ENCODE results near the gene CRLF1. TPM values are rescaled to one million over a fixed set of nuclear protein-coding genes. Genes with fewer than 3 reads are reported as not detected.

Gene CRLF1
- total and polyA plus RNA-seq, 2 of the 8 experiments (the other 6 are each of a cell fraction or from before 2014, with no cell fraction given): 7.2 to 10.3 TPM

DNA sequence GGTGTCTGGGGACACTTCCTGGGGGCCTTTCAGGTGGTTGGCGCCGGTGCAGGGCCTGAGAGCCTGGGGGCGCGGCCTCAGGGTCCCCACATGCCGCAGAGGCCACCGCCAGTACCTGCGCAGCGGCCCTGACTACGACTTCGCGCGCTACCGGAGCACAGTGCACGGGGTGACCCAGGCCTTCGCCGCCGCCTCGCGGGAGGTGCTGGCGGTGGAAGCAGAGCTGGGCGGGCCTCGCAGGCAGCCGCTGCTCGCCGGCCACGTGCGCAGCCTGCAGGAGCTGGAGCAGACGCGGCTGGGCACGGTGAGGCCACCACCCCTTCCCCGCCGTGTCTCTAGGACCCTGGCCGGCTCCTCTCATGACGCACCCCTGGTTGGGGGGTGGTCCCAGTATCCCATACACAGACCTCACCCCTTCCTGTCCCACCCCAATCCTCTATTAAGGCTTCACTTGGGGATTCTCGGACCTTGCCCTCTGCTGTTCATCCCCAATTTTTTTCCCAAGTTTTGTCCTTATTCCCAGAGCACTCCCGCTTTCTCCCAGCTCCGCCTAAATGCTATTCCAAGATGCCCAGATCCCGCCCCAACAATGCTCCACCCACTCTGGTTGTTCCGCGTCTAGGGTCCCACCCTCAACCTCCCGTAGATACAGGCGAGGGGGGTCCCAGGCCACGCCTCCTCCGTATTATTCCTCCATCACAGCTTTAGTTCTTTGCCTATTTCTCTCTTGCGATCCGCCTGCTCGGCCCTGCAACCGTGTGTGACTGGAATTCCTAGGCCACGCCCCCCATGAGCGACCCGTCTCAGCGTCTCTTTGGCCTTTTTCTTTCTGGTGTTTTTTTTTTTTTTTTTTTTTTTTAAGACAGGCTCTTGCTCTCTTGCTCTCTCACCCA is 17.0 kb downstream of the CRLF1 start (continued):
- no peak for TF ChIP-seq EZH2 (IDR thresholded peaks at IDR 0.05; ENCODE audit: low read depth, low read length, severe bottlenecking)
- TF ChIP-seq KDM1A (IDR thresholded peaks at IDR 0.05; ENCODE audit: borderline replicate concordance, low read length): no peak
- TF ChIP-seq SP2 (IDR thresholded peaks at IDR 0.05; ENCODE audit: low read length): no peak
- no peak for TF ChIP-seq MAFK (IDR thresholded peaks at IDR 0.05; ENCODE audit: low read depth, low read length)
- TF ChIP-seq GABPA (IDR thresholded peaks at IDR 0.05; ENCODE audit: borderline replicate concordance, insufficient read depth, low read length): no peak
- no peak for TF ChIP-seq JUND (IDR thresholded peaks at IDR 0.05; ENCODE audit: low read length)
- peak; percentile 24 for TF ChIP-seq PHF8 (conservative IDR thresholded peaks at IDR 0.05; ENCODE audit: low read depth, low read length)
- no peak for TF ChIP-seq CTBP2 (IDR thresholded peaks at IDR 0.05; ENCODE audit: borderline replicate concordance, insufficient read depth, insufficient read length, low read length)
- TF ChIP-seq CBX8 (IDR thresholded peaks at IDR 0.05; ENCODE audit: borderline replicate concordance, low read depth, low read length): no peak
- TF ChIP-seq CREB1 (IDR thresholded peaks at IDR 0.05): no peak
- TF ChIP-seq TEAD4 (IDR thresholded peaks at IDR 0.05; ENCODE audit: low read depth, low read length): 0 out of 2 replicates have a peak, but pooled peaks have one; percentile 19
- peak; percentile 32; the same call in 1 of the 2 replicates for TF ChIP-seq POLR2AphosphoS5 (IDR thresholded peaks at IDR 0.05; ENCODE audit: low read depth, low read length)
- no peak for TF ChIP-seq RBBP5 (IDR thresholded peaks at IDR 0.05; ENCODE audit: borderline replicate concordance, low read depth, low read length)
- TF ChIP-seq, protein P1, sequence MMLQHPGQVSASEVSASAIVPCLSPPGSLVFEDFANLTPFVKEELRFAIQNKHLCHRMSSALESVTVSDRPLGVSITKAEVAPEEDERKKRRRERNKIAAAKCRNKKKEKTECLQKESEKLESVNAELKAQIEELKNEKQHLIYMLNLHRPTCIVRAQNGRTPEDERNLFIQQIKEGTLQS (IDR thresholded peaks at IDR 0.05; ENCODE audit: insufficient read depth, low read depth, low read length): no peak
- no peak for TF ChIP-seq SIRT6 (IDR thresholded peaks at IDR 0.05; ENCODE audit: low read length)
- TF ChIP-seq POLR2A (IDR thresholded peaks at IDR 0.05; ENCODE audit: control extremely low read depth in 1 of 2, low read depth in 2 of 2, low read length in 2 of 2): peak; percentile 76; a peak in 2 of 3 replicates
- TF ChIP-seq, protein P2, sequence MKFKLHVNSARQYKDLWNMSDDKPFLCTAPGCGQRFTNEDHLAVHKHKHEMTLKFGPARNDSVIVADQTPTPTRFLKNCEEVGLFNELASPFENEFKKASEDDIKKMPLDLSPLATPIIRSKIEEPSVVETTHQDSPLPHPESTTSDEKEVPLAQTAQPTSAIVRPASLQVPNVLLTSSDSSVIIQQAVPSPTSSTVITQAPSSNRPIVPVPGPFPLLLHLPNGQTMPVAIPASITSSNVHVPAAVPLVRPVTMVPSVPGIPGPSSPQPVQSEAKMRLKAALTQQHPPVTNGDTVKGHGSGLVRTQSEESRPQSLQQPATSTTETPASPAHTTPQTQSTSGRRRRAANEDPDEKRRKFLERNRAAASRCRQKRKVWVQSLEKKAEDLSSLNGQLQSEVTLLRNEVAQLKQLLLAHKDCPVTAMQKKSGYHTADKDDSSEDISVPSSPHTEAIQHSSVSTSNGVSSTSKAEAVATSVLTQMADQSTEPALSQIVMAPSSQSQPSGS (IDR thresholded peaks at IDR 0.05; ENCODE audit: low read length): no peak
- no peak for TF ChIP-seq CHD1 (IDR thresholded peaks at IDR 0.05; ENCODE audit: low read depth, low read length)
- TF ChIP-seq EGR1 (IDR thresholded peaks at IDR 0.05; ENCODE audit: borderline replicate concordance, low read depth, low read length): no peak
- TF ChIP-seq GTF2F1 (IDR thresholded peaks at IDR 0.05; ENCODE audit: borderline replicate concordance, low read depth, low read length): no peak
- TF ChIP-seq KDM4A (IDR thresholded peaks at IDR 0.05; ENCODE audit: low read depth, low read length, severe bottlenecking): peak; percentile 29
- TF ChIP-seq HDAC2 (IDR thresholded peaks at IDR 0.05; ENCODE audit: borderline replicate concordance in 1 of 2, low read depth in 2 of 2, low read length in 2 of 2): no peak

Measured in H1 (cell line).